ENCODE results near the gene MPPED2.

MPPED2 gene

GRCh38 chr11:30543066-30543465, 43.1 kb downstream of the MPPED2 start:
- H3K4me3 ChIP-seq (ENCODE audit: low read depth, low read length), result no peak overlapping the region
- DNase-seq (ENCODE audit: low read depth), result no peak

- no peak for DNase-seq (ENCODE audit: low read depth)
These were observed 45.4 kb downstream of the MPPED2 start for GRCh38 chr11:30540781-30541180.

GRCh38 chr11:30538251-30538650, 47.9 kb downstream of the MPPED2 start:
- no peak overlapping the region for H3K4me3 ChIP-seq (ENCODE audit: low read depth, low read length)
- no peak for DNase-seq (ENCODE audit: low read depth)

More at GRCh38 chr11:30540781-30541180, 45.4 kb downstream of the MPPED2 start:
- no peak overlapping the region for H3K4me3 ChIP-seq (ENCODE audit: low read depth, low read length)

GRCh38 chr11:30535818-30536217, 50.3 kb downstream of the MPPED2 start:
- DNase-seq (ENCODE audit: low read depth), result no peak
- no peak overlapping the region for H3K4me3 ChIP-seq (ENCODE audit: low read depth, low read length)

GRCh38 chr11:30533445-30533947, 52.7 kb downstream of the MPPED2 start:
- no peak for DNase-seq (ENCODE audit: low read depth)
- H3K4me3 ChIP-seq (ENCODE audit: low read depth, low read length), result no peak overlapping the region

- DNase-seq (ENCODE audit: low read depth), result no peak
These were observed 58.6 kb downstream of the MPPED2 start for GRCh38 chr11:30527566-30527965.

GRCh38 chr11:30526558-30526957, 59.6 kb downstream of the MPPED2 start:
- no peak overlapping the region for H3K4me3 ChIP-seq (ENCODE audit: low read depth, low read length)
- no peak for DNase-seq (ENCODE audit: low read depth)

More at GRCh38 chr11:30527566-30527965, 58.6 kb downstream of the MPPED2 start:
- H3K4me3 ChIP-seq (ENCODE audit: low read depth, low read length), result no peak overlapping the region

GRCh38 chr11:30522536-30523243, 63.5 kb downstream of the MPPED2 start:
- DNase-seq (ENCODE audit: low read depth), result no peak
- no peak overlapping the region for H3K4me3 ChIP-seq (ENCODE audit: low read depth, low read length)

- DNase-seq (ENCODE audit: low read depth), result no peak
These were observed 64.7 kb downstream of the MPPED2 start for GRCh38 chr11:30521297-30522071.

GRCh38 chr11:30513087-30513486, 73.1 kb downstream of the MPPED2 start:
- no peak for DNase-seq (ENCODE audit: low read depth)
- no peak overlapping the region for H3K4me3 ChIP-seq (ENCODE audit: low read depth, low read length)

More at GRCh38 chr11:30521297-30522071, 64.7 kb downstream of the MPPED2 start:
- no peak overlapping the region for H3K4me3 ChIP-seq (ENCODE audit: low read depth, low read length)

GRCh38 chr11:30511408-30511807, 74.7 kb downstream of the MPPED2 start:
- no peak for DNase-seq (ENCODE audit: low read depth)
- H3K4me3 ChIP-seq (ENCODE audit: low read depth, low read length), result no peak overlapping the region

GRCh38 chr11:30510750-30511149, 75.4 kb downstream of the MPPED2 start:
- no peak overlapping the region for H3K4me3 ChIP-seq (ENCODE audit: low read depth, low read length)
- DNase-seq (ENCODE audit: low read depth), result no peak

GRCh38 chr11:30509364-30509763, 76.8 kb downstream of the MPPED2 start:
- no peak for DNase-seq (ENCODE audit: low read depth)
- no peak overlapping the region for H3K4me3 ChIP-seq (ENCODE audit: low read depth, low read length)

GRCh38 chr11:30508594-30508993, 77.6 kb downstream of the MPPED2 start:
- DNase-seq (ENCODE audit: low read depth), result no peak
- H3K4me3 ChIP-seq (ENCODE audit: low read depth, low read length), result no peak overlapping the region

- H3K4me3 ChIP-seq (ENCODE audit: low read depth, low read length), result no peak overlapping the region
- DNase-seq (ENCODE audit: low read depth), result no peak
These were observed 80.5 kb downstream of the MPPED2 start for GRCh38 chr11:30505603-30506002.

GRCh38 chr11:30504468-30504867, 81.7 kb downstream of the MPPED2 start:
- H3K4me3 ChIP-seq (ENCODE audit: low read depth, low read length), result no peak overlapping the region
- DNase-seq (ENCODE audit: low read depth), result no peak

- no peak for DNase-seq (ENCODE audit: low read depth)
- H3K4me3 ChIP-seq (ENCODE audit: low read depth, low read length), result no peak overlapping the region
These were observed 83.0 kb downstream of the MPPED2 start for GRCh38 chr11:30503156-30503555.

- no peak for DNase-seq (ENCODE audit: low read depth)
- no peak overlapping the region for H3K4me3 ChIP-seq (ENCODE audit: low read depth, low read length)
These were observed 83.8 kb downstream of the MPPED2 start for GRCh38 chr11:30502305-30502704.

- no peak for DNase-seq (ENCODE audit: low read depth)
- H3K4me3 ChIP-seq (ENCODE audit: low read depth, low read length), result no peak overlapping the region
These were observed 84.4 kb downstream of the MPPED2 start for GRCh38 chr11:30501744-30502143.

- no peak overlapping the region for H3K4me3 ChIP-seq (ENCODE audit: low read depth, low read length)
- DNase-seq (ENCODE audit: low read depth), result no peak
These were observed 86.2 kb downstream of the MPPED2 start for GRCh38 chr11:30499940-30500339.

GRCh38 chr11:30497600-30497999, 88.6 kb downstream of the MPPED2 start:
- no peak for DNase-seq (ENCODE audit: low read depth)
- H3K4me3 ChIP-seq (ENCODE audit: low read depth, low read length), result no peak overlapping the region

Data from skeletal muscle cell (primary cell).